NCI-H2196 (cell line): ENCODE data around the gene TMED3.

Experiments used
- DNase-seq: peaks from one replicate; lab custom pipeline; 2025; ENCODE audit not compliant: unreplicated experiment; lab: John Stamatoyannopoulos, UW

Gene TMED3

GRCh38 chr15:79310985-79311900 lies at the start of gene TMED3:
Gene TMED3 (plus strand): TSS chr15:79311112. CDS start chr15:79311250, 138 bp downstream.
- peak; percentile 71 for DNase-seq

GRCh38 chr15:79261836-79262235 lies 49.1 kb upstream of the TMED3 start:
- DNase-seq: no peak

GRCh38 chr15:79265167-79265566 lies 45.7 kb upstream of the TMED3 start:
- DNase-seq: no peak

- no peak for DNase-seq
Observed at GRCh38 chr15:79265987-79266579, 44.8 kb upstream of the TMED3 start.

- no peak for DNase-seq
Observed at GRCh38 chr15:79282371-79283251, 28.3 kb upstream of the TMED3 start, which contains the start of gene ANKRD34C. Gene ANKRD34C (plus strand): TSS chr15:79282722. CDS start chr15:79293285, 10,563 bp downstream.

GRCh38 chr15:79283252-79284048 lies 27.5 kb upstream of the TMED3 start:
- no peak for DNase-seq

GRCh38 chr15:79290642-79291275 lies 20.2 kb upstream of the TMED3 start:
- no peak for DNase-seq

- DNase-seq: no peak
Observed at GRCh38 chr15:79292011-79292410, 18.9 kb upstream of the TMED3 start.

GRCh38 chr15:79294075-79294474 lies 16.8 kb upstream of the TMED3 start:
- DNase-seq: no peak

GRCh38 chr15:79296583-79296982 lies 14.3 kb upstream of the TMED3 start:
- DNase-seq: no peak

GRCh38 chr15:79299126-79299840 lies 11.6 kb upstream of the TMED3 start:
- DNase-seq: no peak

GRCh38 chr15:79299841-79300235 lies 11.1 kb upstream of the TMED3 start:
- DNase-seq: no peak

- no peak for DNase-seq
Observed at GRCh38 chr15:79307251-79307650, 3.7 kb upstream of the TMED3 start.

GRCh38 chr15:79308874-79309273 lies 2.0 kb upstream of the TMED3 start:
- no peak for DNase-seq

GRCh38 chr15:79310612-79310984 lies 314 bp upstream of the TMED3 start:
- DNase-seq: no peak

- no peak for DNase-seq
Observed at GRCh38 chr15:79311901-79312553, 1.1 kb downstream of the TMED3 start.

- no peak for DNase-seq
Observed at GRCh38 chr15:79314186-79314585, 3.3 kb downstream of the TMED3 start.

- no peak for DNase-seq
Observed at GRCh38 chr15:79314811-79315210, 3.9 kb downstream of the TMED3 start.
